IMR-90 (cell line): ENCODE results near the gene LARP1B. TPM values are rescaled to one million over a fixed set of nuclear protein-coding genes. Genes with fewer than 3 reads are reported as not detected.

Source experiments
- ATAC-seq: fragments of 200-7000 bp; cut with Tn5 transposase; 2 replicates; pipeline ENCODE4 v1.9.1; 2020; ENCODE audit warnings: low read depth, mild to moderate bottlenecking, moderate library complexity
- BruUV-seq: library from RNA; stranded (reverse); fragments of 400-500 nt; replicated peaks from 2 replicates; lab custom pipeline; 2021; lab: Mats Ljungman, UMichigan
- CTCF ChIA-PET: fragments of 300-600 bp; formaldehyde crosslinking; extraction: SDS; loops from one replicate; lab custom pipeline; 2021; ENCODE audit warnings: antibody characterized with exemption; lab: Yijun Ruan, JAX
- POLR2A ChIA-PET: fragments of 300-600 bp; sonication (Branson Sonifier 250); formaldehyde crosslinking; loops from one replicate; lab custom pipeline; 2022; ENCODE audit warnings: antibody characterized with exemption; ENCODE audit not compliant: unreplicated experiment; lab: Charles Lee
- DNase-seq: peaks from one replicate; pipeline ENCODE4 v3.0.0; 2013
- H2AFZ ChIP-seq: replicated peaks from 2 replicates; pipeline ENCODE3; 2013; ENCODE audit warnings: low read length, mild to moderate bottlenecking; ENCODE audit not compliant: poor library complexity
- H2AK5ac ChIP-seq: 2 replicates; pipeline ENCODE4 v1.6.1; 2013; ENCODE audit warnings: low read depth, low read length, inconsistent platforms
- H2AK9ac ChIP-seq: replicated peaks from 2 replicates; pipeline ENCODE3; 2013; ENCODE audit warnings: mild to moderate bottlenecking, low read depth, low read length, moderate library complexity; ENCODE audit not compliant: poor library complexity
- H2BK120ac ChIP-seq: 2 replicates; pipeline ENCODE4 v1.6.1; 2013; ENCODE audit warnings: low read depth, low read length, inconsistent platforms
- H2BK15ac ChIP-seq: 3 replicates; pipeline ENCODE4 v1.6.1; 2013; ENCODE audit warnings: low read depth, low read length, inconsistent platforms
- H2BK20ac ChIP-seq: 2 replicates; pipeline ENCODE4 v1.6.1; 2013; ENCODE audit warnings: low read depth, mild to moderate bottlenecking, inconsistent platforms, low read length, moderate library complexity
- H2BK5ac ChIP-seq: 2 replicates; pipeline ENCODE4 v1.6.1; 2013; ENCODE audit warnings: mild to moderate bottlenecking, low read depth, low read length, inconsistent platforms; ENCODE audit not compliant: poor library complexity, severe bottlenecking
- H3K14ac ChIP-seq: replicated peaks from 2 replicates; pipeline ENCODE4 v1.6.1; 2013; ENCODE audit warnings: low read depth, low read length, inconsistent platforms
- H3K18ac ChIP-seq: 2 replicates; pipeline ENCODE4 v1.6.1; 2013; ENCODE audit warnings: low read depth, low read length, control low read depth
- H3K23ac ChIP-seq: 2 replicates; pipeline ENCODE4 v1.6.1; 2013; ENCODE audit warnings: low read depth, low read length, inconsistent platforms
- H3K27ac ChIP-seq: 2 replicates; pipeline ENCODE4 v1.5.1; 2013; ENCODE audit warnings: mild to moderate bottlenecking, control low read depth, low read length; ENCODE audit not compliant: insufficient read depth
- H3K27me3 ChIP-seq: 2 replicates; pipeline ENCODE4 v1.6.1; 2013; ENCODE audit warnings: low read length; ENCODE audit not compliant: control insufficient read depth, insufficient read depth
- H3K36me3 ChIP-seq: 2 replicates; pipeline ENCODE4 v1.6.1; 2013; ENCODE audit warnings: low read length, mixed read lengths; ENCODE audit not compliant: control insufficient read depth, insufficient read depth
- H3K4ac ChIP-seq: 2 replicates; pipeline ENCODE4 v1.6.1; 2013; ENCODE audit warnings: low read depth, low read length, inconsistent platforms
- H3K4me1 ChIP-seq: 2 replicates; pipeline ENCODE4 v1.6.1; 2013; ENCODE audit warnings: low read length, mixed read lengths; ENCODE audit not compliant: control insufficient read depth, insufficient read depth
- H3K4me2 ChIP-seq: 2 replicates; pipeline ENCODE4 v1.6.1; 2013; ENCODE audit warnings: low read depth, mild to moderate bottlenecking, control low read depth, low read length, moderate library complexity
- H3K4me3 ChIP-seq: 2 replicates; pipeline ENCODE4 v1.5.1; 2013; ENCODE audit warnings: low read depth, mild to moderate bottlenecking, control low read depth, low read length, moderate library complexity; ENCODE audit not compliant: insufficient read depth
- H3K56ac ChIP-seq: 2 replicates; pipeline ENCODE4 v1.6.1; 2013; ENCODE audit warnings: low read length, inconsistent platforms; ENCODE audit not compliant: insufficient read depth; ENCODE audit errors: extremely low read depth
- H3K79me1 ChIP-seq, 2 experiments: 2 replicates each; pipeline ENCODE4 v1.6.1; 2013; ENCODE audit warnings: low read length in 2 of 2, inconsistent platforms in 1 of 2, low read depth in 1 of 2
- H3K9ac ChIP-seq: 2 replicates; pipeline ENCODE4 v1.6.1; 2013; ENCODE audit warnings: low read depth, low read length, control low read depth
- H3K9me1 ChIP-seq: 2 replicates; pipeline ENCODE4 v1.6.1; 2013; ENCODE audit warnings: low read length, inconsistent platforms; ENCODE audit not compliant: insufficient read depth
- H3K9me3 ChIP-seq: 2 replicates; pipeline ENCODE4 v1.6.1; 2013; ENCODE audit warnings: low read length; ENCODE audit not compliant: control insufficient read depth, insufficient read depth
- H4K20me1 ChIP-seq: 2 replicates; pipeline ENCODE4 v1.6.1; 2013; ENCODE audit warnings: low read length, inconsistent platforms; ENCODE audit not compliant: insufficient read depth
- H4K5ac ChIP-seq: 2 replicates; pipeline ENCODE4 v1.6.1; 2013; ENCODE audit warnings: mild to moderate bottlenecking, low read depth, low read length, control low read depth
- H4K8ac ChIP-seq, 2 experiments: 2 replicates each; pipeline ENCODE4 v1.6.1; 2013; ENCODE audit warnings: low read depth in 2 of 2, low read length in 2 of 2, control low read depth in 1 of 2, inconsistent platforms in 1 of 2
- H4K91ac ChIP-seq: 2 replicates; pipeline ENCODE4 v1.6.1; 2013; ENCODE audit warnings: low read depth, low read length, inconsistent platforms; ENCODE audit not compliant: insufficient read depth
- MAFK ChIP-seq: IDR thresholded peaks from 2 replicates; pipeline ENCODE4 v1.6.1; 2012; ENCODE audit warnings: low read depth, low read length, improper control_type of control experiment
- NFE2L2 ChIP-seq: fragments of 150-350 bp; IDR thresholded peaks from 2 replicates; pipeline ENCODE4 v1.6.1; 2016; ENCODE audit warnings: low read depth, mild to moderate bottlenecking, low read length
- POLR2A ChIP-seq: IDR thresholded peaks from 2 replicates; pipeline ENCODE4 v1.6.1; 2012; ENCODE audit warnings: mild to moderate bottlenecking, low read depth, low read length
- RAD21 ChIP-seq: IDR thresholded peaks from 2 replicates; pipeline ENCODE4 v1.6.1; 2012; ENCODE audit warnings: low read length, improper control_type of control experiment
- WGBS, 2 experiments: methylation state at CpG; one replicate each; pipeline versions ENCODE4 v1.1.5 to v1.1.7; 2013; ENCODE audit warnings: missing lambda C conversion rate in 2 of 2; ENCODE audit not compliant: insufficient read length in 1 of 2; ENCODE audit errors: extremely low coverage in 2 of 2; 5-methylcytosine and 5-hydroxymethylcytosine counted together
- dilution Hi-C: fragments of 300-500 bp; cut with HindIII; formaldehyde crosslinking; loops from one replicate; pipeline ENCODE4 v1.14.3; 2018; ENCODE audit warnings: low sequenced_read_pairs; ENCODE audit not compliant: unreplicated experiment
- in situ Hi-C: fragments of 300-500 bp; cut with MboI; formaldehyde crosslinking; loops from 3 replicates; pipeline ENCODE4 v1.14.3; 2019; ENCODE audit warnings: low sequenced_read_pairs, inconsistent platforms, mixed read lengths
- intact Hi-C: fragments of 100-400 bp; cut with micrococcal nuclease; formaldehyde crosslinking; loops from 2 replicates; pipeline ENCODE4 v1.10.0; 2022
- polyA plus RNA-seq, 3 experiments: library from polyadenylated mRNA; depleted of rRNA; stranded (reverse); fragments of >200 nt; gene quantifications; 2 replicates each; pipeline ENCODE4 v1.2.3, GENCODE V29; 2012; ENCODE audit warnings: low replicate concordance in 1 of 3
- total RNA-seq: library from RNA; depleted of rRNA; stranded (reverse); fragments of >200 nt; gene quantifications from 2 replicates; pipeline ENCODE4 v1.2.3, GENCODE V29; 2012

The LARP1B gene
- total and polyA plus RNA-seq, 2 of the 4 experiments (the other 2 are of a cell fraction), result 8.8 to 11.1 TPM

- H2BK15ac ChIP-seq, result no peak overlapping the region
- H3K27me3 ChIP-seq, result no peaks in the 10 kb centered on the region
- no peak overlapping the region for H2BK120ac ChIP-seq
- no peak overlapping the region for H2AFZ ChIP-seq
- H4K91ac ChIP-seq, result no peak overlapping the region; the same call in 1 of the 2 replicates
- CTCF ChIA-PET, result no interaction called here
- in situ Hi-C loops (no loop called here), intact Hi-C loops (no loop called here), dilution Hi-C loops (no loop called here)
- no peak overlapping the region for H3K4me2 ChIP-seq
- no peak overlapping the region for H2AK5ac ChIP-seq
- no peaks in the 10 kb centered on the region; the same call in 1 of the 2 replicates for H3K9me1 ChIP-seq
- H3K4me1 ChIP-seq, result no peaks in the 10 kb centered on the region
- no peak overlapping the region for H3K27ac ChIP-seq
- H3K9ac ChIP-seq, result no peak overlapping the region
- no peak overlapping the region for H4K8ac ChIP-seq
- H3K4ac ChIP-seq, result no peak overlapping the region
- no peak overlapping the region for H2BK5ac ChIP-seq
- H3K36me3 ChIP-seq, result no peaks in the 10 kb centered on the region
- no TSS peak for BruUV-seq
- no peak overlapping the region for H3K14ac ChIP-seq
- no peak overlapping the region for H3K23ac ChIP-seq
- no peak overlapping the region for H2AK9ac ChIP-seq
- H3K79me1 ChIP-seq, result no peaks in the 10 kb centered on the region
- TF ChIP-seq RAD21 (no peak), POLR2A (no peak), NFE2L2 (no peak), MAFK (peak; percentile 93)
- no peaks in the 10 kb centered on the region for H3K9me3 ChIP-seq
- POLR2A ChIA-PET, result no interaction called here
- H4K20me1 ChIP-seq, result no peaks in the 10 kb centered on the region
- no peak overlapping the region for H3K4me3 ChIP-seq
- no peak overlapping the region for H3K18ac ChIP-seq
- DNase-seq, result no peak
- WGBS, 2 experiments, result 100% methylated on average over 1 of the region's 3 CpGs; no CpG with 5 or more reads in 1 of the 2 experiments
- H2BK20ac ChIP-seq, result 0 out of 2 replicates have a peak overlapping the region, but pooled peaks have one; percentile 35
- H4K5ac ChIP-seq, result no peak overlapping the region
- ATAC-seq, result no peak
- H3K56ac ChIP-seq, result no peak overlapping the region
Observed at GRCh38 chr4:128234836-128235235, 173.7 kb downstream of the LARP1B start.
